HG02973 (cell line): ENCODE measurements around the gene TFDP1.
"Not testable (repeated sequence)": the region's sequence is repeated elsewhere in the genome, so short reads cannot be mapped to it uniquely, and the experiment has no call there.

Experiments used
- ATAC-seq: cut with Tn5 transposase; IDR thresholded peaks from one replicate; pipeline ENCODE4 v1.9.1; 2021; ENCODE audit warnings: moderate library complexity; ENCODE audit not compliant: unreplicated experiment

TFDP1 gene

GRCh38 chr13:113550453-113550852 lies 34.1 kb upstream of the TFDP1 start:
- ATAC-seq, result no peak

DNA sequence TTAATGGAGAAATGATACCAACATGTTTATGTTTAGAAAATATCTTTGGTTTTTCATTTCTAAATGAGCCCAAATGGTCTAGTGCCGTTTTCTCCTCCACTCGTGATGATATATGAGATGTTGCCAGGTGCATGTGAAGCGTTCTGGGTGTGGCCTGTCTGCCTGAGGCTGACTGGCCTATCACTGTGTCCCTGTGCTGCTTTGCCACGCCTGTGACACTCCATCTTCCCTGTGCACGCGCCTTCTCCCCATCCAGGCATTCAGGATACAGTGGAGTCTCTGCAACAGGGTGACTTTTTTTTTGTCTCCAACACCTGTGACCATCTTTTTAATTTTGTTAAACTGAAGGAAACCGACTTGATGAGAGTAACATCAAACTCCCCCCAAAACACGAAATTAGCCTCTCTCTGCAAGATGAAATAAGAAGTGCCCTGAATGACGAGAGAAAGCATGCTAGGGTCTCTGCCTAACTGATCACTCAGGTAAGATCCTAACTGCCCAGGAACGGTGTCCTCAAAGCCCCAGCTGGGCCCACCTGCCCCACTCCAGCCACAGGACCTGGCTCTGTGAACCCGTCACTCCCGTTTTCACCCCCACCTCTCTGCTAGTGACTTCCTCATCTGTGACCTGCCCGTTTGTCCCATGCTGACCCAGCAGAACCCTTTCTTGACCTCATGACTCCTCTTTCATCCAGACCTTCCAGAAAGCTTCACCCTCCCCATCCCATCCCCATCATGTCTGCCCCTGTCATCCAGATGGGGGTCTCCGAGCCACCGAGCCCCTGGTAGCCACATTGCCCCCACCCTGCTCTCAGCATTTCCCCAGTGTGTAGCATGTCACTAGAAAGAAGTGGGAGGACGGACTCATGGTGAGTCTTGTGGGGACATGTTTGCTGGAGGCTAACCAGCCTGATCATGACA lies 33.2 kb upstream of the TFDP1 start:
- no peak for ATAC-seq

DNA sequence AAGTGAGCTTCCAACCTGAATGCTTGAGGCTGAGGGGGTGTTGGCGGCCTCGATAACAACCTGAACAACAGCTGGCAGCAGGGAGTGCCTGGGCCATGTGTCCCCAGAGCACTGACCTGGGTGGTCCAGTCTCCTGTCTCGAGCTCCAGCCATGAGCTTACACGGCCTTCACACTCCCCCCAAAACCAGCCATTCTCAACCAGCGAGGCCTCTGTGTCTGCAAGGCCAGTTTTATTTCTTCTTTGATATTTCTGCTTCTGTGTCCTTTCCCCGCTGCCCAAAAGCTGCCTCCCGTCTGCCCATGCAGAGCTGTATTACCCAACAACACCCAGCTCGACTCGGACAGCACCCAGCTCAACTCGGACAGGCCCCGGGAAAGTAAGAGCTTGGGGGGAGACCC lies 32.5 kb upstream of the TFDP1 start:
- ATAC-seq, result no peak

DNA sequence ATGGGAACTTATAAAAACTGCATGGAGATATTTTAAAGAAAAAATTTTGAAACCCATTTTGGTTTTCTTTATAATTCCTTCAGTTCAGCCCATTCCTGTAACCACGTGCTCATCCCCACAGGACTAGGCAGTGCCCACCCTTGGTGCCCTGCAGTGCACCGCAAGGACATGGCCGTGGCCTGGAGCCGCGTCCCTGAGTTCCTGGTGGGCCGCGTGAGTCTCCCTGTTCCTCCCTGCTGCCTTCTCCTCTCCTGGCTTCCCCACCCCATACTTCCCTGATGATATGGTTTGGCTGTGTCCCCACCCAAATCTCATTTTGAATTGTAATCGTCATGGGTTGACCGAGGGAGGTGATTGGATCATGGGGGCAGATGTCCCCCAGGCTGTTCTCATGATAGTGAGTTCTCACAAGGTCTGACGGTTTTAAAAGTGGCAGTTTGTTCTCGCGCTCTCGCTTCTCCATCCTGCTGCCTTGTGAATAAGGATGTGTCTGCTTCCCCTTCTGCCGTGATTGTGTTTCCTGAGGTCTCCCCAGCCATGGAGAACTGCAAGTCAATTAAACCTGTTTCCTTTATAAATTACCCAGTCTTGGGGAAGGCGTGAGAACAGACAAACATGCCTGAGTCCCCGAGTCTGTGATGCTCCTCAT lies 31.6 kb upstream of the TFDP1 start:
- ATAC-seq, result no peak

DNA sequence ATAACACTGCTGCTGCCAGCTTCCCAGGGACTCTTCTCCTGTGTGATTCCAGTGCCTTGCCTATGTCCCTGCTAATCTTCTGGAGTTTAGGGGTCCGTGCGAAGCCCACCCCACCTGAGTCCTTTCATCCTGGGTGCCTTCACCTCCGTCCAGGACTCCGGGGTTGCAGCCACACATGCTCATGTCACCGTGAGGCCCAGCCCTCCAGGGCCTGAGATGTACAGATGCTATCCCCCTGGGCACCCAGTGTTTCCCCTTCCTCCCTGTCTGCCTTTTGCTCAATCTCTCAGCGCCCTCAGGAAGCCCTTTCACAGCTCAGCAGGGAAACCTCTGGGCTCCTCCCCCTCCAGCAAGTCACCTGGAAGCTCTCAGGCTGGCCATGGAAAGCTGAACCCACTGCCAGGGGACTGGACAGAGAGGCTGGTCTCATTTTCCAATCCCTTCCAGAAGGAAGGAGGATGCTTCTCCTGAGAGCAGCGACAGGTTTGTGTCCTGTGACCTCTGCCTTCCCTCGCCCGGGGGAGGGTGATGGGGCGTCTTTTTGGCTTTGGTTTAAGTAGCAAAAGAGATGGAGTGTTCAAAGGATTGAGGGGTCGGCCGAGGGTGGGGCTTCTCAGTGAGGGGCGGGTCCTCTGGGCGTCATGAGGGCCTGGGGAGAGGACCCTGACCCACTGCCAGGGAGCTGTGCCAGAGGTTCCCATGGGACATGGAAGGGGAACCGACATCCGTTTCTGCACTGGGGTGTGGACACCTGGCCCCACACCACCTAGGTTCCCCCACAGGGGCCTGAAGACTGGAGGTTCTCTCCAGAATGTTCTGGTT lies 30.8 kb upstream of the TFDP1 start:
- ATAC-seq, result no peak

DNA sequence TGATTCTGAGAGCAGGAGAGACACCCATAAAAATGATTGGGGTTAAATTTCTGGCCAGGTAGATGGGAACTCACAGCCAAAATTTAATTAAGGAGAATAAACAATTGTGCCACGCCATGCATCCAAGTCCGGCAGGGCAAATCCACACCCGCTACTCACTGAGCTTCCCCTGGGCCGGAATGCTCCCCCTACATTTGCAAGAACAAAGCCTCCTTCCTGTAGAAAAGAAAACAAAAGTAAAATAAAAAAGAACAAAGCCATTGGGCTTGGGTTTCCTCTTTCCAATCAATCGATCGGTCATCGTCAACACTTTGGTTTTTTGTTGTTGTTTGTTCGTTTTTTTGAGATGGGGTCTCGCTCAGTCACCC lies 30.2 kb upstream of the TFDP1 start:
- no peak for ATAC-seq

- no peak for ATAC-seq
Measured at GRCh38 chr13:113555141-113555540, 29.4 kb upstream of the TFDP1 start.

GRCh38 chr13:113557013-113557412 lies 27.5 kb upstream of the TFDP1 start:
- ATAC-seq, result no peak

- no peak for ATAC-seq
Measured at GRCh38 chr13:113558461-113558860, 26.1 kb upstream of the TFDP1 start.

GRCh38 chr13:113559061-113559460 lies 25.5 kb upstream of the TFDP1 start:
- no peak for ATAC-seq

- ATAC-seq, result no peak
Measured at GRCh38 chr13:113559901-113560644, 24.5 kb upstream of the TFDP1 start.

- no peak for ATAC-seq
Measured at GRCh38 chr13:113560645-113561416, 23.7 kb upstream of the TFDP1 start.

DNA sequence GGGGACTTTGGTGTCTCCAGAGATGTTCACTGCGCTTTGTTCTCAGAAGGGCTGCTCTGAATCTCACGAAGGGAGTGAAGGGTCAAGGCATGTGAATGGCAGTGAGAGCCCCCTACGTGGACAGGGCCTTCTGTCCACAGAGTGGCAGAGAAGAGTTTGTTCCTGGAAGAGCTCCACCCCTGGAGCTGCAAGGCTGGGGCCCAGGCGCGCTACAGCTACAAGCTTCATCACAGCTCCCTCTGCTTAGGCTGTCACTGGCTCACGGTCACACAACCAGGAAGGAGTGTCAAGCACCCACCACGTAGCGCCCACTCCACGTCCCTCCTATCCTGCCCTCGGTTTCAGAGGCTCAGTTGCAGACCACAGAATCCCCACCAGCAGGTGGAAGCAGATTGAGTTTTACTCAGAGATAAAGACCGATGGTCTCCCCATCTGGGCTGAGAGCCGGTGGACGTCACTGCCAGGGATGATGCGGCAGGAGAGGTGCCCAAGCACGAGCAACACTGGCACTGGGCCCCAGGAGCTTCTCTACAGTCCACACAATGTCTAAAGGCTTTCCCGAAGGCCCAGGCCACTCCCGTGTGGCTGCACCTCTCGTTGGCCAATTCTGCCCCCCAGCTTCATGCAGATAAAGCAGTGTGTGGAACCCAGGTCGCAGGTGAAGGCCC lies 23.0 kb upstream of the TFDP1 start:
- ATAC-seq, result no peak

DNA sequence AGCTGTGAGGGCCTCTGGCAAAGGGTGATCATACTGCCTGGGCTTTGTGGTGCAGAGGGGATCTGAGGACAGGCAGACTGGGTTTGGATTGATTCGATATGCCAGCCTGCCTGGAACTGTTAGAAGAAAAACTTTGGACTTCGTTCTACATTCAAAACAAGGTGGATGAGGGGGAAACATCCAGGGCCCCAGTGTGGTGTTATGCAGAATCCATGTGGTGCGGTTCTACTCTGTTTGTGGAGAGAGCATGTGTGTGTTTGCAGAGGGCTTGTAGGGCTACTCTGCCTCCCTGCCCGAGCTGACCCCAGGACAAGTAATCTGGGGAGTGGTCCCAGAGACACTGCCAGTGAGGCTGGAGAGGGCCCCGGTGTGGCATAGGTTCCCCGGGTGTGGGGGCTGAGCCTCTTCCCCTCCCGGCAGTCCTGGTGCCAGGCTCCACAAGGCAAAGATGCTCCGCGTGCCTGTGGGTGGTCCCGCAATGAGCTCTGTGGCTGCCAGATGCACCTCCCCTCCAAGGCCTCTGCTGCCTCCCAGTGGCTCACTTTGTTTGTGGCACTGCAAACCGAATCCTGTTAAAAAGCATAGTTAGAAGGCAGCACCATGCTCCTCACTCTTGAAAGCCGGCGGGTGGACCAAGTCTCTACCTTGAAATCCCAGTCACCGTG lies 22.3 kb upstream of the TFDP1 start:
- ATAC-seq, result no peak

DNA sequence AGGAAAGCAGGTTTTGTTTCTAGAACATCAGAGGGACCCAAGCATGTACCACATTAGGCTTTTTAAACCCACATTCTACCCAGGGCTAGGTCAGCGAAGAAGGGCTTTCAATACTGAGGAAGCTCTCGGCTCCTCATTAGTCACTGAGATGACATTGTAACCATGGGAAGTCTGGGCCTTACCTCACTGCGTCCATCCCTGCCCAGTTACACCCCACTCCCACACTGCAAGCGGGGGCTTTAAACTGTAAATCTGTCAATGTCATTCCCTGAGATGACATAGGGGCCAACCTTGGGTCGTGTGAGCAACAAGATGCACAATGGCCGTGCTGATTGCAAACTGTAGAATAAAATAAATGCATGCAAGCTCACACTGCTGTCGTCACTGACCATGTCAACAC lies 21.7 kb upstream of the TFDP1 start:
- no peak for ATAC-seq

DNA sequence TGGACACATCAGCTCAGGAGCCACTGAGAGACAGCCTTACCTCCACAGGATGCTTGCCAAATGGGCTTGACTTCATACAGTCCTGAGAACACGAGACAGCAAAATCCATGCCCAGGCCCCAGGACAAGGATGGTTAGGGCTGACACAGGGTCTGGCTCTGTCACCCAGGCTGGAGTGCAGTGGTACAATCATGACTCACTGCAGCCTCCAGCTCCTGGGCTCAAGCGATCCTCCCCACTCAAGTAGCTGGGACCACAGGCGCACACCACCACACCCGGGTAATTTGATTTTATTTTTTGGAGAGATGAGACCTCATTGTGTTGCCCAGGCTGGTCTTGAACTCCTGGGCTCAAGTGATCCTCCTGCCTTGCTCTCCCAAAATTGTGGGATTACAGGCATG lies 21.0 kb upstream of the TFDP1 start:
- ATAC-seq, result not testable (repeated sequence)

- no peak for ATAC-seq
Measured at GRCh38 chr13:113564331-113565023, 20.1 kb upstream of the TFDP1 start.

DNA sequence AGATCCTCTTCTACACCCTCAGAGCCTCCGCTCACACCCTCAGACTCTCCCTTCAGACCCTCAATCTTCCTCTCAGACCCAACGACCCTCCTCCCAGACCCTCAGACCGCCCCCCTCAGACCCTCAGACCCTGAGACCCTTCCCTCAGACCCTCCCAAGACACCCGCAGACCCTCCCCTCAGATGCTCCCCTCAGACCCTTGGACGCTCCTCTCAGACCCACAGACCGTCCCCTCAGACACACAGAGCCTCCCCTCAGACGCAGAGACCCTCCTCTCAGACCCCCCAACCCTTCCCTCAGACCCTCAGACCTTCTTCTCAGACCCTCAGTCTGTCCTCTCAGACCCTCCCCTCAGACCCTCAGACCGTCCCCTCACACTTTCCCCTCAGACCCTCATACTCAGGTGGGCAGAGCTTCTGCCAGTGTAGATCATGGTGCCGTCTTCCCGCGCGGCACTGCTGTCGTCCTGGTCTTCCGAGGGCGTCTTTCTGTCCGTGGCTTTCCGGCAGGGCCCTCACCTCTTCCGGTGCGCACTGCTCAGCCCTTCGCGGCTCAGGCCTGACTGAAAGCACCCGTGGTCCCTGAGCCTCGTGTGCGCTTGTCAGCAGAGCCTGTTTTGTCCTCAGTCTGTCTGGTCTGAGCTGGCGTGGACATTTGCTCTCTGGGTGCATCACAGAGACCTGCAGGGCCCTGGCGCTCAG lies 18.9 kb upstream of the TFDP1 start:
- no peak for ATAC-seq
